ENCODE results near the gene AMZ1.

AMZ1 gene

DNA sequence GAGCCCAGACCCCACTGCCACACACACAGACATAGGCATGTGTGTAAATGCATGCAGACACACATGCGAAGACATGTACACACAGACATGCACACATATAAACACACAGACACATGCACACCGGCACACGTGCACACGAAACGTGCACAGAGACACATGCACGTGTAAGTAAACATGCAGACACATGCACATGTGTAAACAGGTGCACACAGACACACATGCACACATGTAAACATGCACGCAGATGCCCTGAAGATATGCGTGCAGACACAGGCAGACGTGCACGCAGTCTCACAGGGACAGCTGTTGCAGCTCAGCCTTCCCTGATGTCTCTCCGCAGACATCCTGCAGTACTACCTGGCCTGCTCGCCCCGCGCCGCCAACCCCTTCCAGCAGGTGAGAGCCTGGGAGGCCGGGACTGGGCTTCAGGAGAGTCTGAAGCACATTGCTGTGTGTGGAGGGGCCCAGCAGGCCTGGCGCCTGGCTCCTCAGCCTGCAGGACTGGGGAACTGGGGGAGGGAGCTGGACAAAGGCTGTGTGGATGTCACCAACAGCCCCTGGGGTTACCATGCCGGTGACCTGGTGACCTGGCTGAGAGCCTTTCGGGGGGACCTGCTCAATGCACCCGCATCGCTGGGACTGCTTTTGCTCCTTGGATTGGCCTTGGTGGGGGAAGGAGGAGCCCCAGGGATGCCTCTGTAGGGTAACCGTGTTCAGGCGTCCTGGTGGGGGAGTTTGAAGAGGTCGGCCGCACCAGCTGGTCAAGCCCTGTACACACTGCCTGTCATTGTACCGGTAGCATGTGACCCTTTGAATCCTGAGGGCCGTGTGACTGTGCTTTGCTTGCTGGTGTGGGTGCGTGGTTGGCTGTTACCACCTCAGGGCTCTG, 35.9 kb upstream of the AMZ1 start:
- H3K4me1 ChIP-seq (ENCODE audit: control extremely low read depth in 1 of 4, control insufficient read depth in 4 of 4, insufficient read depth in 4 of 4, low read length in 3 of 4): peaks cover 0 to 4% (median 0%) of the 10 kb centered on the region in 4 experiments
- no peaks in the 10 kb centered on the region for H3K9me3 ChIP-seq (ENCODE audit: control extremely low read depth in 1 of 5, control insufficient read depth in 4 of 5, insufficient read depth in 2 of 5, low read depth in 1 of 5, low read length in 4 of 5)
- no peak overlapping the region for H3K27ac ChIP-seq (ENCODE audit: insufficient read depth in 1 of 2, low read depth in 1 of 2, low read length in 2 of 2, poor library complexity in 1 of 2, severe bottlenecking in 2 of 2)
- 94% methylated on average over 21 of the region's 28 CpGs for WGBS (ENCODE audit: insufficient coverage)
- ChIA-PET CTCF (interaction anchor here (1.0 to 6.5 kb wide), 7 partner anchors 8 to 85 kb away, joined by 3 to 33 read pairs (median 4); no protein-coding TSS in a partner anchor), POLR2A (no interaction called here)
- no peak for DNase-seq
- H3K27me3 ChIP-seq (replicated peaks in 2 of 5; ENCODE audit: control insufficient read depth in 4 of 5, insufficient read depth in 5 of 5, low read length in 4 of 5): no peaks in the 10 kb centered on the region
- no peak overlapping the region for H3K4me3 ChIP-seq (ENCODE audit: control insufficient read depth in 1 of 7, extremely low read depth in 1 of 7, insufficient read depth in 4 of 7, low read depth in 2 of 7, low read length in 6 of 7)
- H3K36me3 ChIP-seq (ENCODE audit: control insufficient read depth in 4 of 4, insufficient read depth in 4 of 4, low read length in 3 of 4): peaks cover 0 to 69% (median 47%) of the 10 kb centered on the region in 4 experiments

DNA sequence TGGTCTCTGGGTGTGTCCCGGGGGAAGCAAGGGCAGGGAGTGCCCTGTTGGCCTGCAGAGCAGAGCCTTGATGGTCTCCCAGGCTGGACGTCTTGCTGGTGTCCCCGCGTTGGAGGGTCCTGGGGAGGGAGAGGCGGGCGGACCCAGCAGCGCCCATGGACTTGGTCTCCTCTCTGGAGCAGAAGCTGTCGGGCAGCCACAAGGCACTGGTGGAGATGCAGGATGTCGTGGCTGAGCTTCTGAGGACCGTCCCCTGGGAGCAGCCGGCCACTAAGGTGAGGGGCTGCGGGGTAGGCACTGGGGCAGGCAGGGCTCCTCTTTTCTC, 35.3 kb upstream of the AMZ1 start:
- Histone ChIP-seq H3K27me3 (replicated peaks in 2 of 5; ENCODE audit: control insufficient read depth in 4 of 5, insufficient read depth in 5 of 5, low read length in 4 of 5) (no peaks in the 10 kb centered on the region), H3K27ac (ENCODE audit: insufficient read depth in 1 of 2, low read depth in 1 of 2, low read length in 2 of 2, poor library complexity in 1 of 2, severe bottlenecking in 2 of 2) (no peak overlapping the region), H3K36me3 (ENCODE audit: control insufficient read depth in 4 of 4, insufficient read depth in 4 of 4, low read length in 3 of 4) (peaks cover 4 to 69% (median 46%) of the 10 kb centered on the region in 4 experiments), H3K4me3 (ENCODE audit: control insufficient read depth in 1 of 7, extremely low read depth in 1 of 7, insufficient read depth in 4 of 7, low read depth in 2 of 7, low read length in 6 of 7) (no peak overlapping the region), H3K4me1 (ENCODE audit: control extremely low read depth in 1 of 4, control insufficient read depth in 4 of 4, insufficient read depth in 4 of 4, low read length in 3 of 4) (peaks cover 0 to 4% (median 0%) of the 10 kb centered on the region in 4 experiments), H3K9me3 (ENCODE audit: control extremely low read depth in 1 of 5, control insufficient read depth in 4 of 5, insufficient read depth in 2 of 5, low read depth in 1 of 5, low read length in 4 of 5) (no peaks in the 10 kb centered on the region)
- POLR2A ChIA-PET: no interaction called here
- CTCF ChIA-PET: interaction anchor here (0.8 to 6.5 kb wide), 5 partner anchors 9 to 58 kb away, joined by 3 to 33 read pairs (median 5); no protein-coding TSS in a partner anchor
- no peak for DNase-seq
- 90% methylated on average over 5 of the region's 12 CpGs for WGBS (ENCODE audit: insufficient coverage)

DNA sequence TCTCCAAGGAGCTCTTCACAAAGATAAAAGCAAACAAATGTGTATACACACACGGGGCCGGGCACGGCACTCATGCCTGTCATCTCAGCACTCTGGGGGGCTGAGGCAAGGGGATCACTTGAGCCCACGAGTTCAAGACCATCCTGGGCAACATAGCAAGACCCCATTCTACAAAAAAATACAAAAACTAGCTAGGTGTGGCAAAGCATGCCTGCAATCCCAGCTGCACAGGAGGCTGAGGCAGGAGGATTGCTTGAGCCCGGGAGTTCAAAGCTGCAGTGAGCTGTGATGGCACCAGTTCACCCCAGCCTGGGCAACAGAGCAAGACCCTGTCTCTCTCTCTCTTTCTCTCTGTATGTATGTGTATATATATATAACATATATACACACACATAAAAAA, 33.9 kb upstream of the AMZ1 start:
- CTCF ChIA-PET: interaction anchor here (0.6 to 6.5 kb wide), 7 partner anchors 10 to 94 kb away, joined by 3 to 33 read pairs (median 4); no protein-coding TSS in a partner anchor
- WGBS (ENCODE audit: insufficient coverage): 100% methylated on average over 4 of the region's 5 CpGs
- no peak overlapping the region for H3K27ac ChIP-seq (ENCODE audit: insufficient read depth in 1 of 2, low read depth in 1 of 2, low read length in 2 of 2, poor library complexity in 1 of 2, severe bottlenecking in 2 of 2)
- H3K4me1 ChIP-seq (ENCODE audit: control extremely low read depth in 1 of 4, control insufficient read depth in 4 of 4, insufficient read depth in 4 of 4, low read length in 3 of 4): peaks cover 0 to 4% (median 0%) of the 10 kb centered on the region in 4 experiments
- peaks cover 4 to 70% (median 45%) of the 10 kb centered on the region in 4 experiments for H3K36me3 ChIP-seq (ENCODE audit: control insufficient read depth in 4 of 4, insufficient read depth in 4 of 4, low read length in 3 of 4)
- POLR2A ChIA-PET: no interaction called here
- H3K4me3 ChIP-seq (ENCODE audit: control insufficient read depth in 1 of 7, extremely low read depth in 1 of 7, insufficient read depth in 4 of 7, low read depth in 2 of 7, low read length in 6 of 7): no peak overlapping the region
- DNase-seq: no peak
- H3K27me3 ChIP-seq (replicated peaks in 2 of 5; ENCODE audit: control insufficient read depth in 4 of 5, insufficient read depth in 5 of 5, low read length in 4 of 5): no peaks in the 10 kb centered on the region
- H3K9me3 ChIP-seq (ENCODE audit: control extremely low read depth in 1 of 5, control insufficient read depth in 4 of 5, insufficient read depth in 2 of 5, low read depth in 1 of 5, low read length in 4 of 5): no peaks in the 10 kb centered on the region

DNA sequence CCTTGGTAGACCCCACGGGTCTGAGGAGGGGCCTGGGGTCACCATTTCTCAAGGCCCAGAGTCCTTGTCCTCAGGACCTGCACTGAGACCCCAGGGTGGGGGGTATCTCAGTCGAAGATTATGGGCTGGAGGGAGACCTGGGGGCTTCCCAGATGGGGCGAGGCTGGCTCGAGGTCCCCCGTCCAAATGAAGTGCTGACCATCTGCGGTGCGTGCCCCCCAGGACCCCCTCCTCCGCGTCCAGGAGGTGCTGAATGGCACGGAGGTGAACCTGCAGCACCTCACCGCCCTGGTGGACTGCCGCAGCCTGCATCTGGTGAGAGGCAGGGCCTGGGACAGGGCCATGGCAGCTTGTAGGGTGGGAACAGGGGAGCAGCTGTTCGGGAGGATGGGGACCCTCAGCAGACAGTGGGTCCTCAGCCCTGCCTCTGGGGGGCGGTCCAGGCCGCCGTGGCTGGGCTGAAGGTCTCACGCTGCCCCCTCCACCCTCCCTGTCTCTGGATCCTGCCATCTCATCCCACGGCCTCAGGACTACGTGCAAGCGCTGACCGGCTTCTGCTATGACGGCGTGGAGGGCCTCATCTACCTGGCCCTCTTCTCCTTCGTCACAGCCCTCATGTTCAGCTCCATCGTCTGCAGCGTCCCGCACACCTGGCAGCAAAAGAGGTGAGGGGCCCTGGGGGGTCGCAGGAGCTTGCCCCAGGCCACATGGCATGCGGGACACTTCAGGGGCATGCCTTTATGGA, 32.0 kb upstream of the AMZ1 start:
- H3K36me3 ChIP-seq (ENCODE audit: control insufficient read depth in 4 of 4, insufficient read depth in 4 of 4, low read length in 3 of 4): peaks cover 4 to 65% (median 43%) of the 10 kb centered on the region in 4 experiments
- CTCF ChIA-PET: interaction anchor here (0.7 to 6.5 kb wide), 8 partner anchors 12 to 186 kb away, joined by 3 to 33 read pairs (median 4); no protein-coding TSS in a partner anchor
- H3K9me3 ChIP-seq (ENCODE audit: control extremely low read depth in 1 of 5, control insufficient read depth in 4 of 5, insufficient read depth in 2 of 5, low read depth in 1 of 5, low read length in 4 of 5): no peaks in the 10 kb centered on the region
- H3K4me3 ChIP-seq (ENCODE audit: control insufficient read depth in 1 of 7, extremely low read depth in 1 of 7, insufficient read depth in 4 of 7, low read depth in 2 of 7, low read length in 6 of 7): no peak overlapping the region
- no peaks in the 10 kb centered on the region for H3K27me3 ChIP-seq (replicated peaks in 2 of 5; ENCODE audit: control insufficient read depth in 4 of 5, insufficient read depth in 5 of 5, low read length in 4 of 5)
- no peak overlapping the region for H3K27ac ChIP-seq (ENCODE audit: insufficient read depth in 1 of 2, low read depth in 1 of 2, low read length in 2 of 2, poor library complexity in 1 of 2, severe bottlenecking in 2 of 2)
- no peak for DNase-seq
- 96% methylated on average over 27 of the region's 29 CpGs for WGBS (ENCODE audit: insufficient coverage)
- peaks cover 0 to 4% (median 0%) of the 10 kb centered on the region in 4 experiments for H3K4me1 ChIP-seq (ENCODE audit: control extremely low read depth in 1 of 4, control insufficient read depth in 4 of 4, insufficient read depth in 4 of 4, low read length in 3 of 4)
- POLR2A ChIA-PET: interaction anchor here (0.9 kb wide), 1 partner anchor 47 kb away, joined by 3 read pairs; no protein-coding TSS in a partner anchor

DNA sequence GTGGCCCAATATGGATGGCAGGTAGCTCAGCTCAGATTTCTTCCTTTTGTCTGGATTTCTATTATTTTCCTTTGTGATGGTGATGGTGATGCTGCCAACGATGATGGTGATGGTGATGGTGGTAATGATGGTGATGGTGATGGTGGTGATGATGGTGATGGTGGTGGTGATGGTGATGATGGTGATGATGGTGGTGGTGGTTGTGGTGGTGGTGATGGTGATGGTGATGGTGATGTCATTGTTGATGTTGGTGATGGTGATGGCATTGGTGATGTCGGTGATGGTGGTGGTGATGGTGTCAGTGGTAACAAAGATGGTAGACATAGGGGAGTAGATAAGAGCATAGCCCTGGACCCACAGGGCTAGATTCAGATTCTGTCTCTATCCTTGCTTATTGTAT, 30.8 kb upstream of the AMZ1 start:
- Histone ChIP-seq H3K27me3 (replicated peaks in 2 of 5; ENCODE audit: control insufficient read depth in 4 of 5, insufficient read depth in 5 of 5, low read length in 4 of 5) (no peaks in the 10 kb centered on the region), H3K4me1 (ENCODE audit: control extremely low read depth in 1 of 4, control insufficient read depth in 4 of 4, insufficient read depth in 4 of 4, low read length in 3 of 4) (peaks cover 0 to under 1% (median 0%) of the 10 kb centered on the region in 4 experiments), H3K4me3 (ENCODE audit: control insufficient read depth in 1 of 7, extremely low read depth in 1 of 7, insufficient read depth in 4 of 7, low read depth in 2 of 7, low read length in 6 of 7) (no peak overlapping the region), H3K27ac (ENCODE audit: insufficient read depth in 1 of 2, low read depth in 1 of 2, low read length in 2 of 2, poor library complexity in 1 of 2, severe bottlenecking in 2 of 2) (no peak overlapping the region), H3K36me3 (ENCODE audit: control insufficient read depth in 4 of 4, insufficient read depth in 4 of 4, low read length in 3 of 4) (peaks cover 4 to 70% (median 43%) of the 10 kb centered on the region in 4 experiments), H3K9me3 (ENCODE audit: control extremely low read depth in 1 of 5, control insufficient read depth in 4 of 5, insufficient read depth in 2 of 5, low read depth in 1 of 5, low read length in 4 of 5) (no peaks in the 10 kb centered on the region)
- CTCF ChIA-PET: interaction anchor here (1.0 to 6.5 kb wide), 5 partner anchors 8 to 43 kb away, joined by 3 to 33 read pairs (median 4); no protein-coding TSS in a partner anchor
- no peak for DNase-seq
- 0% methylated on average over 1 of the region's 2 CpGs for WGBS (ENCODE audit: insufficient coverage)
- POLR2A ChIA-PET: no interaction called here

DNA sequence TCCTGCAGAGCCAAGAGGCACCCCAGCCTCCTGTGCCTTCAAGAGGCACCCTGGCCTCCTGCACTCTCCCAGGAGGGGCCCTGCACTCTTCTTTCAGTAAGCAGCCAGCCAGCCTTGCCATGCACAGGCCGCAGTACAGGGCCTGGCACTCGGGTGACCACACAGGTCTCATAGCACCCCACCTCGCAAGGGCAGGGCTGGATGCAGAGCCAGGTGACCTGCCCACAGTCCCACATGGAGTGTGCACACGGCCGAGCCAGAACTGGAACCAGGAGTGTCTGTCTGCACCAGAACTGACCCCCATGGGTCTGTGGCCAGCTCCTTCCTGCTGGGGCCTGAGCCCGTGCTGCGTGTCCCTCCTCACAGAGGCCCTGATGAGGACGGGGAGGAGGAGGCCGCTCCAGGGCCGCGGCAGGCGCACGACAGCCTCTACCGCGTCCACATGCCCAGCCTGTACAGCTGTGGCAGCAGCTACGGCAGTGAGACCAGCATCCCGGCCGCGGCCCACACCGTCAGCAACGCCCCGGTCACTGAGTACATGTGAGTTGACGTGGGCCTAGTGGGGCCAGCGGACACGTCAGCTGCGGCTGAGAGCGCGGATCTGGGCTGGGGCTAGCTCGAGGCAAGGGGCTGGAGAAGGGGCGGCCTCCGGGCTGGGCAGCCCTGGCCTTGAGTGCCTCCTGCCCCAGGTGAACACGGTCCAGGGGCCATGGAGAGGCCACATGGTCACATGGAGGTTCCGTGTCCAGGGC, 29.9 kb upstream of the AMZ1 start:
- POLR2A ChIA-PET: interaction anchor here (1.2 kb wide), 1 partner anchor 13 kb away, joined by 4 read pairs; no protein-coding TSS in a partner anchor
- H3K27me3 ChIP-seq (replicated peaks in 2 of 5; ENCODE audit: control insufficient read depth in 4 of 5, insufficient read depth in 5 of 5, low read length in 4 of 5): no peaks in the 10 kb centered on the region
- H3K36me3 ChIP-seq (ENCODE audit: control insufficient read depth in 4 of 4, insufficient read depth in 4 of 4, low read length in 3 of 4): peaks cover 4 to 67% (median 44%) of the 10 kb centered on the region in 4 experiments
- WGBS (ENCODE audit: insufficient coverage): 98% methylated on average over 25 of the region's 33 CpGs
- no peaks in the 10 kb centered on the region for H3K9me3 ChIP-seq (ENCODE audit: control extremely low read depth in 1 of 5, control insufficient read depth in 4 of 5, insufficient read depth in 2 of 5, low read depth in 1 of 5, low read length in 4 of 5)
- CTCF ChIA-PET: interaction anchor here (1.0 to 1.7 kb wide), 7 partner anchors 9 to 180 kb away, joined by 3 to 5 read pairs (median 4); no protein-coding TSS in a partner anchor
- no peak overlapping the region for H3K4me3 ChIP-seq (ENCODE audit: control insufficient read depth in 1 of 7, extremely low read depth in 1 of 7, insufficient read depth in 4 of 7, low read depth in 2 of 7, low read length in 6 of 7)
- no peaks in the 10 kb centered on the region for H3K4me1 ChIP-seq (ENCODE audit: control extremely low read depth in 1 of 4, control insufficient read depth in 4 of 4, insufficient read depth in 4 of 4, low read length in 3 of 4)
- H3K27ac ChIP-seq (ENCODE audit: insufficient read depth in 1 of 2, low read depth in 1 of 2, low read length in 2 of 2, poor library complexity in 1 of 2, severe bottlenecking in 2 of 2): no peak overlapping the region
- DNase-seq: no peak

Measured in common myeloid progenitor, CD34-positive (primary cell).